Measurements from ENCODE around the gene SLC5A5. TPM values are rescaled to one million over a fixed set of nuclear protein-coding genes. Genes with fewer than 3 reads are reported as not detected.

The SLC5A5 gene
- total and polyA plus RNA-seq, 8 donors: 0.02 to 0.16 TPM; not detected in 6

DNA sequence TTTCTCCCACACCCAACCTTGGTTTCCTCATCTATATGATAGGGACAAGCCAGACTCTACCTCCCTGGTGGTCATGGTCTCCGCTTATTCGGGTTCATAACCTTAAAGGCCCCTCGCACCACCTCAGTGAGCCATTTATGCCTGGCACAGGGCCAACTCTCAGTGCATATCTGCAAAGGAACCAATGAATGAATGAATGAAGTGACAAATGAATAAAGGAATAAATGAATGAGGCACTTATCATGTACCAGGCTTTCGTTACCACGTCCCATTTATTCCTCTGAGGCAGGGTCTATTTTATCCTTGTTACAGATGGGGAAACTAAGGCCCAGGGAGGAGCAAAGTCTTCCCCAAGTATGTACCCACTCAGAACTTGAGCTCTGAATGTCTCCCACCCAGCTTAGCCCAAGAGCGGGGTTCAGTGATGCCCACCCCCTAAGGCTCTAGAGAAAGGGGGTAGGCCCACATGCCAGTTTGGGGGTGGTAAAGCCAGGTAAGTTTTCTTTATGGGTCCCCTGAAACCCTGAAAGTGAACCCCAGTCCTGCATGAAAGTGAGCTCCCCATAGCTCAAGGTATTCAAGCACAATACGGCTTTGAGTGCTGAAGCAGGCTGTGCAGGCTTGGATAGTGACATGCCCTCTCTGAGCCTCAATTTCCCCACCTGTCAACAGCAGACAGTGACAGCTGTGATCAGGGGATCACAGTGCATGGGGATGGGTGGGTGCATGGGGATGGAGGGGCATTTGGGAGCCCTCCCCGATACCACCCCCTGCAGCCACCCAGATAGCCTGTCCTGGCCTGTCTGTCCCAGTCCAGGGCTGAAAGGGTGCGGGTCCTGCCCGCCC, 490 bp upstream of the SLC5A5 start:
- intact Hi-C loops (cut with DNase I): loop anchor here in 2 of 3 donors (5.0 to 10.0 kb wide), 2 partner anchors 54 to 61 kb away; partner anchors contain the start of gene CCDC124 (in 1 of the 2)
- H3K36me3 ChIP-seq: no peaks in the 10 kb centered on the region
- TF ChIP-seq, protein P1, sequence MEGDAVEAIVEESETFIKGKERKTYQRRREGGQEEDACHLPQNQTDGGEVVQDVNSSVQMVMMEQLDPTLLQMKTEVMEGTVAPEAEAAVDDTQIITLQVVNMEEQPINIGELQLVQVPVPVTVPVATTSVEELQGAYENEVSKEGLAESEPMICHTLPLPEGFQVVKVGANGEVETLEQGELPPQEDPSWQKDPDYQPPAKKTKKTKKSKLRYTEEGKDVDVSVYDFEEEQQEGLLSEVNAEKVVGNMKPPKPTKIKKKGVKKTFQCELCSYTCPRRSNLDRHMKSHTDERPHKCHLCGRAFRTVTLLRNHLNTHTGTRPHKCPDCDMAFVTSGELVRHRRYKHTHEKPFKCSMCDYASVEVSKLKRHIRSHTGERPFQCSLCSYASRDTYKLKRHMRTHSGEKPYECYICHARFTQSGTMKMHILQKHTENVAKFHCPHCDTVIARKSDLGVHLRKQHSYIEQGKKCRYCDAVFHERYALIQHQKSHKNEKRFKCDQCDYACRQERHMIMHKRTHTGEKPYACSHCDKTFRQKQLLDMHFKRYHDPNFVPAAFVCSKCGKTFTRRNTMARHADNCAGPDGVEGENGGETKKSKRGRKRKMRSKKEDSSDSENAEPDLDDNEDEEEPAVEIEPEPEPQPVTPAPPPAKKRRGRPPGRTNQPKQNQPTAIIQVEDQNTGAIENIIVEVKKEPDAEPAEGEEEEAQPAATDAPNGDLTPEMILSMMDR (IDR thresholded peaks at IDR 0.05): no peak
- H3K27me3 ChIP-seq: peaks cover 0 to 27% (median 4%) of the 10 kb centered on the region in 4 donors
- H3K4me1 ChIP-seq: peaks cover 0 to 5% (median 0%) of the 10 kb centered on the region in 3 donors
- no peak overlapping the region for H3K4me3 ChIP-seq
- 52 to 63% methylated on average over 9 to 10 of the region's 10 CpGs for WGBS, 2 donors
- H3K9me3 ChIP-seq: no peaks in the 10 kb centered on the region
- no peak overlapping the region for H3K27ac ChIP-seq
- ATAC-seq (no peak), DNase-seq (no peak), FAIRE-seq (no peak)

DNA sequence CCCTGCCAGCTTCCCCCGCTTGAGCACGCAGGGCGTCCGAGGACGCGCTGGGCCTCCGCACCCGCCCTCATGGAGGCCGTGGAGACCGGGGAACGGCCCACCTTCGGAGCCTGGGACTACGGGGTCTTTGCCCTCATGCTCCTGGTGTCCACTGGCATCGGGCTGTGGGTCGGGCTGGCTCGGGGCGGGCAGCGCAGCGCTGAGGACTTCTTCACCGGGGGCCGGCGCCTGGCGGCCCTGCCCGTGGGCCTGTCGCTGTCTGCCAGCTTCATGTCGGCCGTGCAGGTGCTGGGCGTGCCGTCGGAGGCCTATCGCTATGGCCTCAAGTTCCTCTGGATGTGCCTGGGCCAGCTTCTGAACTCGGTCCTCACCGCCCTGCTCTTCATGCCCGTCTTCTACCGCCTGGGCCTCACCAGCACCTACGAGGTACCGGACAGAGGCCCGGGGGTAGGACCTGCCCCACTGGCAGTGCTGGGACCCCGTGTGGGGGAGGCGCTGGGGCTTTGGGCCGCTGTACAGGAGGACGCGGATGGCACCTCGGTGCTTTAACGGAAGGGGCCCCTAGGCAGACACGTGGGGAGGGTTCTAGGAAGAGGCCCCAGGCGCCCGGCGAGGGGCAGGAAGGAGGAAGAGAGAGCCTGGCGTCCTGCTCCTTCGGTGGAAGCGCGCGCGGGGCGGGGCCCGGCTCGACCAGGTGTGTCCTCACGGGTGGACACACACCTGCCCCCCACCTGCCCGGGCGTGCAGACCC, 681 bp downstream of the SLC5A5 start:
- peak in 1 of 6 donors; percentile 72 for DNase-seq

DNA sequence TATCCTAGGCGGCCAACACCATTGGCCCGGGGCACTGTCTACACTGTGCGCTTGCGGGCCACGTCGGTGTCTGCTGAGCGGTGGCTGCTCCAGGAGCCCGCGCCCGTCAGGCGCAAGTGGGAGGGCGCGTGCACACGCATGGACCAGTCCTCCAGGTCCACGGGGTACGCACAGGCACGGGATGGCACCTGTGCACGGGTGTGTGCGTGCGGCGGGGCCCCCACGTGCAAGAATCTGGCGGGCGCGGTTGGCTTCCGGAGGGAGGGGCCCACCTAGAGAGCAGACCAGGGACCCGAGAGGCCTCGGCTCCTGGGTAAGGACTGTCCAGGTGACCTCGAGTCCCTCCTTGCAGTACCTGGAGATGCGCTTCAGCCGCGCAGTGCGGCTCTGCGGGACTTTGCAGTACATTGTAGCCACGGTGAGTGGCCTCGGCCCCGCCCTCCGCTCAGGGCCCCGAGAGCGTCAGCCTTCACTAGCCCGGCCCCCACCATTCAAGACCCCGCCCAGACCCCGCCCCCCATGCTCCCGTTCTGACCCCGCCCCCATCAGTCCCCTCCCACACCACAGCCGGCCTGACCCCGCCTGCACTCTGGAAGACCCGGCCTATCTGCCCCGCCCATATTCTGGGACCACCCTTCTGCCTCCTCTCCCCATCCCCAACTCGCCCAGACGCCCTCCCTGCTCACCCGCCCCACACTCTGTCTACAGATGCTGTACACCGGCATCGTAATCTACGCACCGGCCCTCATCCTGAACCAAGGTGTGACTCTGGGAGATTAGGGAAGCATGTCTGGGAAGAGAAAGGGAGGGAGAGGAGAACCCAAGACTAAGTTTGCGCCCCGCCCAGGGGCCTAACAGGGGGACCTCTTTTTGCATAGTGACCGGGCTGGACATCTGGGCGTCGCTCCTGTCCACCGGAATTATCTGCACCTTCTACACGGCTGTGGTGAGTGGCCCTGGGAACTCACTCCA, 2.3 kb downstream of the SLC5A5 start:
- Histone ChIP-seq H3K36me3 (no peaks in the 10 kb centered on the region), H3K4me1 (peaks cover 0 to 5% (median 0%) of the 10 kb centered on the region in 3 donors), H3K9me3 (no peaks in the 10 kb centered on the region), H3K27me3 (peaks cover 0 to 27% (median 4%) of the 10 kb centered on the region in 4 donors), H3K27ac (no peak overlapping the region), H3K4me3 (peak overlapping the region in 1 of 4 donors; percentile 36)
- DNase-seq (peak in 2 of 6 donors; percentile 49 to 77), FAIRE-seq (no peak), ATAC-seq (peak; percentile 55 to 82 (median 58))
- TF ChIP-seq, protein P1 (IDR thresholded peaks at IDR 0.05): no peak
- WGBS, 2 donors: 6 to 8% methylated on average over 49 to 63 of the region's 63 CpGs
- intact Hi-C loops (cut with DNase I): loop anchor here in 2 of 3 donors (5.0 to 10.0 kb wide), 2 partner anchors 51 to 58 kb away; partner anchors contain the start of gene CCDC124 (in 1 of the 2)

More for the DNA sequence above, 681 bp downstream of the SLC5A5 start:
- TF ChIP-seq, protein P1 (IDR thresholded peaks at IDR 0.05): no peak
- 11 to 12% methylated on average over 60 to 61 of the region's 61 CpGs for WGBS, 2 donors
- Histone ChIP-seq H3K36me3 (no peaks in the 10 kb centered on the region), H3K9me3 (no peaks in the 10 kb centered on the region), H3K27me3 (peaks cover 0 to 27% (median 4%) of the 10 kb centered on the region in 4 donors), H3K4me3 (no peak overlapping the region), H3K4me1 (peaks cover 0 to 5% (median 0%) of the 10 kb centered on the region in 3 donors), H3K27ac (no peak overlapping the region)
- intact Hi-C loops (cut with DNase I): loop anchor here in 2 of 3 donors (5.0 to 10.0 kb wide), 2 partner anchors 52 to 60 kb away; partner anchors contain the start of gene CCDC124 (in 1 of the 2)
- FAIRE-seq (no peak), ATAC-seq (peak in 1 of 4 donors; percentile 5)

DNA sequence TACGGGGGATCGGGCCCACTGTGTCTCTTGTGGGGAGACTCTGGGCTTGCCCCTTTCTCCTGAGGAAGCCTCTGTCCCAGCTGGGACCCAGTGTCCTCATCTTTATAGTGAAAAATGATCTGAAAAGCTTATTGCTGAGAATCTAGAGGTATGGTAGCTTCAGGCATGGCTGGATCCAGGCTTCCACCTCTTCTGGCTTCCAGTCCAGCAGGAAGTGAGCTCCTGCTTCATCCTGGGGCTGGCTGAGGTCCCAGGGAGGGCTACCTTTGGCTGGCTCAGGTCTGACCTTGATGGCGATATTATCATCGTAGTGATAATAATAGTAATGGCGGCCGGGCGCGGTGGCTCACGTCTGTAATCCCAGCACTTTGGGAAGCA, 3.0 kb downstream of the SLC5A5 start:
- intact Hi-C loops (cut with DNase I): loop anchor here in 2 of 3 donors (5.0 to 10.0 kb wide), 2 partner anchors 50 to 58 kb away; partner anchors contain the start of gene CCDC124 (in 1 of the 2)
- DNase-seq (no peak), FAIRE-seq (no peak), ATAC-seq (no peak)
- TF ChIP-seq, protein P1 (IDR thresholded peaks at IDR 0.05): no peak
- Histone ChIP-seq H3K36me3 (no peaks in the 10 kb centered on the region), H3K27me3 (peaks cover 0 to 27% (median 4%) of the 10 kb centered on the region in 4 donors), H3K9me3 (no peaks in the 10 kb centered on the region), H3K4me1 (peaks cover 0 to 5% (median 0%) of the 10 kb centered on the region in 3 donors), H3K4me3 (no peak overlapping the region), H3K27ac (no peak overlapping the region)
- 64 to 67% methylated on average over 9 of the region's 9 CpGs for WGBS, 2 donors

Data from pancreas (tissue), 10 donors.